ENCODE results near the gene RASGEF1B. TPM values are rescaled to one million over a fixed set of nuclear protein-coding genes. Genes with fewer than 3 reads are reported as not detected.

Gene RASGEF1B
- total and polyA plus RNA-seq, 2 donors (not counting 3 experiments of a cell fraction or from before 2014, with no cell fraction given), result not detected

DNA sequence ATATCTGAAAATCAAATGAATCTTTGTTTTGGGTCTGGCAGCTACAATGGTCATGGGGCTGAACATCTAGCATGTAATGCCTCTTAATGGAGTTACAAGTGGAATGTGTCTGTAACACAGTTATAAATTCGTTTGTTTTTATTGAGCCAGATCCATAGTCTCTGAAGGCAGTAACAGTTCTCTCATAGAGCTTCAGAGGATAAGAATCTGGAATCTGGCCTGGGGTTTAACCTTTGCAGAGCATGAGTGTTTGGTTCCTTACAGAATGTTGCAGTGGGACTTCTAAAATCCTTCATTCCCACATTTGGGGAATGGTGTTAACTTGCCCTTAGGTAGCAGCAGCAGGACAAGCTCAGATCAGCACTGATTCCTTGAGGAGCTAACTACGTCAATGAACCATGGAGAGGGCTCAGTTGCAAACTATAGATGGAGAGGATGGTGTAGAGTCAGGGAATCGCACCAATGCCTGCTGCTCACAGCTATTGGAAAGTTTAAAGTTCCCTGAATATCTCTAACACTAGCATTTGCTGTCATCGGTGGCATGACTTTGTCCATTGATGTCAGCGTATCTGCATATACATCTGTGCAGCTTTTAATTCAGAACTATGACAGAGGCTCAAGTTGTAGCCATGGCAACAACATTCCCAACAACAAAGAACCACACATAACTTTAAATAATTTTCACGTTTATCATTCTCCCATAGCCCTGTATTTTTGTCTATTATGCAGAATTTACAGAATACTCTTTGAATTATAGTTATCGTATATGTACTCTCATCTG, 72.2 kb downstream of the RASGEF1B start:
- FAIRE-seq, result no peak

More for the DNA sequence above, 72.2 kb downstream of the RASGEF1B start:
- no peak for TF ChIP-seq POLR2A (IDR thresholded peaks at IDR 0.05; ENCODE audit: low read depth, low read length)
- TF ChIP-seq, protein P1, sequence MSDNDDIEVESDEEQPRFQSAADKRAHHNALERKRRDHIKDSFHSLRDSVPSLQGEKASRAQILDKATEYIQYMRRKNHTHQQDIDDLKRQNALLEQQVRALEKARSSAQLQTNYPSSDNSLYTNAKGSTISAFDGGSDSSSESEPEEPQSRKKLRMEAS (IDR thresholded peaks at IDR 0.05; ENCODE audit: insufficient read depth, insufficient read length), result no peak
- TF ChIP-seq MYC (IDR thresholded peaks at IDR 0.05; ENCODE audit: low read depth, low read length), result no peak
- TF ChIP-seq, protein P2, sequence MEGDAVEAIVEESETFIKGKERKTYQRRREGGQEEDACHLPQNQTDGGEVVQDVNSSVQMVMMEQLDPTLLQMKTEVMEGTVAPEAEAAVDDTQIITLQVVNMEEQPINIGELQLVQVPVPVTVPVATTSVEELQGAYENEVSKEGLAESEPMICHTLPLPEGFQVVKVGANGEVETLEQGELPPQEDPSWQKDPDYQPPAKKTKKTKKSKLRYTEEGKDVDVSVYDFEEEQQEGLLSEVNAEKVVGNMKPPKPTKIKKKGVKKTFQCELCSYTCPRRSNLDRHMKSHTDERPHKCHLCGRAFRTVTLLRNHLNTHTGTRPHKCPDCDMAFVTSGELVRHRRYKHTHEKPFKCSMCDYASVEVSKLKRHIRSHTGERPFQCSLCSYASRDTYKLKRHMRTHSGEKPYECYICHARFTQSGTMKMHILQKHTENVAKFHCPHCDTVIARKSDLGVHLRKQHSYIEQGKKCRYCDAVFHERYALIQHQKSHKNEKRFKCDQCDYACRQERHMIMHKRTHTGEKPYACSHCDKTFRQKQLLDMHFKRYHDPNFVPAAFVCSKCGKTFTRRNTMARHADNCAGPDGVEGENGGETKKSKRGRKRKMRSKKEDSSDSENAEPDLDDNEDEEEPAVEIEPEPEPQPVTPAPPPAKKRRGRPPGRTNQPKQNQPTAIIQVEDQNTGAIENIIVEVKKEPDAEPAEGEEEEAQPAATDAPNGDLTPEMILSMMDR (IDR thresholded peaks at IDR 0.05; ENCODE audit: extremely low read depth in 1 of 2, insufficient read depth in 1 of 2, low read depth in 1 of 2, low read length in 2 of 2), result no peak
- TF ChIP-seq EZH2 (IDR thresholded peaks at IDR 0.05; ENCODE audit: borderline replicate concordance, low read depth, low read length, severe bottlenecking), result no peak
- no peak for TF ChIP-seq GATA2 (IDR thresholded peaks at IDR 0.05; ENCODE audit: insufficient read depth, insufficient read length, low read depth, low read length)
- TF ChIP-seq POLR2AphosphoS5 (IDR thresholded peaks at IDR 0.05; ENCODE audit: insufficient read depth, low read depth, low read length), result no peak
- no peak for TF ChIP-seq FOS (IDR thresholded peaks at IDR 0.05; ENCODE audit: borderline replicate concordance, insufficient read depth, low read length)
- TF ChIP-seq JUN (IDR thresholded peaks at IDR 0.05; ENCODE audit: borderline replicate concordance, insufficient read depth, insufficient read length, low read depth), result no peak
- no TSS peak for BruUV-seq (replicated peaks)
- intact Hi-C loops (cut with micrococcal nuclease), result no loop called here
- Histone ChIP-seq H3K4me1 (ENCODE audit: control insufficient read depth, extremely low read depth, insufficient read depth, low read length) (no peaks in the 10 kb centered on the region), H3K27me3 (ENCODE audit: control insufficient read depth in 2 of 2, insufficient read depth in 2 of 2, low read length in 2 of 2) (no peaks in the 10 kb centered on the region), H3K9me1 (replicated peaks; ENCODE audit: control insufficient read depth, extremely low read depth, insufficient read depth, low read length) (no peaks in the 10 kb centered on the region), H4K20me1 (replicated peaks; ENCODE audit: control insufficient read depth, extremely low read depth, insufficient read depth, low read length) (no peaks in the 10 kb centered on the region), H3K4me2 (ENCODE audit: insufficient read depth, low read length) (no peak overlapping the region), H3K9ac (replicated peaks; ENCODE audit: extremely low read depth, insufficient read depth, low read length) (no peak overlapping the region), H3K27ac (ENCODE audit: insufficient read depth, low read depth, low read length) (no peak overlapping the region), H3K79me2 (ENCODE audit: control insufficient read depth, insufficient read depth, low read length) (no peaks in the 10 kb centered on the region), H3K9me3 (replicated peaks; ENCODE audit: control insufficient read depth, insufficient read depth, low read length) (no peaks in the 10 kb centered on the region), H3K36me3 (ENCODE audit: control insufficient read depth in 2 of 2, extremely low read depth in 1 of 2, insufficient read depth in 2 of 2, low read length in 2 of 2) (no peaks in the 10 kb centered on the region), H2AFZ (ENCODE audit: low read depth, low read length) (no peak overlapping the region), H3K4me3 (replicated peaks in 1 of 3; ENCODE audit: insufficient read depth in 1 of 3, low read depth in 1 of 3, low read length in 3 of 3) (no peak overlapping the region)
- ChIA-PET CTCF (interaction anchor here (1.0 kb wide), 1 partner anchor 48 kb away, joined by 6 read pairs; no protein-coding TSS in a partner anchor), POLR2A (no interaction called here)
- dilution Hi-C loops (cut with MboI; ENCODE audit: extremely low pct_ligation_motif_present, low sequenced_read_pairs), result no loop called here
- DNase-seq (ENCODE audit: low read depth, low spot score), result no peak

All from endothelial cell of umbilical vein (primary cell).